GM21526 (cell line): Measurements from ENCODE around the gene AMPD3.

Experiments
- ATAC-seq: cut with Tn5 transposase; IDR thresholded peaks from one replicate; pipeline ENCODE4 v1.9.1; 2021; ENCODE audit warnings: moderate library complexity; ENCODE audit not compliant: unreplicated experiment, low FRiP score

AMPD3 gene

GRCh38 chr11:10500757-10501684 lies 46.0 kb downstream of the AMPD3 start:
- ATAC-seq: no peak

DNA sequence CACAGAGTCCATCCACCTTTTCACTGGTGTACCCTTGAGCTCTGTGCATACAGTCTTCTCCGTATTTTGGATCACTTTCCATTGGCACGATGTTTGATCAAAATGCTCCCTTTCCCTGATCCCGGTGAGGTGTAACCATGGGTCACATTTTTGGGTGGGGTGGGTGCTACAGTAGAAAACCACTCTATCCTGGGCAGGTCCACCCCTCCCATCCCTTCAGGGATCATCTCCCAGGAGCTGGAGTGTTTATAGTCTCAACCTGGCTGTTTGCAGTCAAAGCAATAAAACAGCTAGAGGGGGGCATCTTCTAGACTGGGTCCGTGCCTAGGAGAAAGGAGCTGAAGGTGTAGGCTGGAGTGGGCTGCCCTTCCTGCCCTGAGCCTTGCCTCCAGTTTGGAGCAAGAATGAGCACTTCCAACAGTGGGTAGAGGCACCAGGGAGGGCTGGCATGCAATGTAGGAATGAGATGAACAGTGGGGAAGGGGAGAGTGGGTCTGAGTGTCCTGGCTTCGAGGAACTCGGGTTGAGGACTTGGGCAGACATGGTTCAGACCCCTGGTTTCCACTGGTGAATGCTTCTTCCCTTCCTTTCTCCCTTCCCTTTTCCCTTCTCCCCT lies 47.1 kb downstream of the AMPD3 start:
- ATAC-seq: no peak

GRCh38 chr11:10502770-10503169 lies 47.7 kb downstream of the AMPD3 start:
- ATAC-seq: no peak

DNA sequence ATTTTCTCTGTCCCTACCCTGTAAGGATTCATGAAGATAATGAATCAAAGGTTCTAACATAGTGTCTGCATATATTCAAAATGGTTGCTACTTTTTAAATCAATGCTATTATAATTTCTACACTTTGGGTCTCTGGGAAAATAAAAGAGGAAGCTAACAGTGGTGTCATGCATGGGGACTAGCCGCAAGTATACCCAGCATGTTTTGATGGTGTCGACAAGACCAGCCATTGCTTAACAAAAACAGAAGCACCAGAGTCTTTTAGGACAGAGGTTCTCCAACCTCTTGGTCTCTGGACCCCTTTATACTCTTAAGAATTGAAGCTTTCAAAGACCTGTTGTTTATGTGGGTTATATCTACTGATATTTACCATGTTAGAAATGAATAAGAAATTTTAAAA lies 48.2 kb downstream of the AMPD3 start:
- ATAC-seq: no peak

DNA sequence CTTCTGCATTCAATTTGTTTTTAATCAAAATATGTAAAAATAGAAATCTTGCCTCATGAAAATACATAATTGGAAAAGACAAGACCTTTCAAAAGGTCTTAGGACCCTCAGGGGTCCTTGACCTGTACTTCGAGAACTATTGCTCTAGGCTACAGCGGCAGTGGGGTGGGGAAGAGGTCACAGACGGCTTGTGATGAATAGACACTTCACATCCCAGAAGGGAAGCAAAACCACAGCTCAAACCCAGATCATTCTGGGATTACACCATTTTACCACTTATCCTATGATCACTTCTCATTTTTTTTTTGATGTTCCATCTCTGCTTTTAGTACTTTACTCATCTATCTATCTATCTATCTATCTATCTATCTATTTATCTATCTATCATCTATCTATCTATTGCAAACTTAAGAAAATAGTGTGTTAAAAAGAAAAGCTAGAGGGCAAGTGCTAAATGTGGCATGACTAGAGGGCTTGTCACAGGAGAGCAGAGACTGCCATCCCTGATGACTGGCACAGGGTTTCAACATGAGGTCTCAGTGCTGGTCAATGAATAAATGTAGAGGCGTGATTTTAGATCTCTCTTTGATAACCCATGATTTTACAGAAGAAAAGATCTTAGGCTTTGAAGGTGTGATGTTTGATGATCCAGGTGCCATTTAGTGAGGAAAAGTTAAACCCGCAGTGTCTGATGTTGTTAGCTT lies 48.9 kb downstream of the AMPD3 start:
- ATAC-seq: no peak

- ATAC-seq: no peak
These were observed 49.4 kb downstream of the AMPD3 start for GRCh38 chr11:10504490-10504889.

DNA sequence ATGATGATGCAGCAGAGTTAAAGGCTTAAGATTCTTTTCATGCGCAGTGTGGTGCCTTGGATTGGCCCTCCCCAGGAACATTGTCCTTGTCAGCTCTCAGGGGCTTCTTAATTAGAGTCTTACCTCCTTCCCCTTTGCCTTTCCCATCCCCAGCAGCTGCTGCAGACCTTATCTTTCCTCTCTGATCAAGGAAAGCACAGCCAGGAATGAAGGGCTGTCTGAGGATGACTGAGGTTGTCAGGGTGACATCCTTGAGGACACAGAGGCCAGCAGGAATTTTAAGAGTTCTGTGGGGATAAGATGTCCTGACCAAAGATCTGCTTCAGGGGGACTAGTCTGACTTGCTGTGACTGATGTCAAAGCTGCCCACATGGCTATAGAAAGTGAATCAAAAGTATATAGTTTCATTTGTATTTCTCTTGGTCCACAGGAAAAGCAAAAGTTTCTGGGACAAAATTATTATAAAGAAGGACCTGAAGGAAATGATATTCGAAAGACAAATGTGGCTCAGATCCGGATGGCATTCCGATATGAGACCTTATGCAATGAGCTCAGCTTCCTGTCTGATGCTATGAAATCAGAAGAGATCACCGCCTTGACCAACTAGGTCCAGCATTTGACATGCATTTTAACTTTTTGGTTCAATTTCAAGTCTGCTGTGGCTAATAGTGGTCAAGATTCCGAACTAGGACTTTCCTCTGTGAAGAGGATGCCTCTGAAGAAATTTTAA lies 50.4 kb downstream of the AMPD3 start:
- no peak for ATAC-seq

DNA sequence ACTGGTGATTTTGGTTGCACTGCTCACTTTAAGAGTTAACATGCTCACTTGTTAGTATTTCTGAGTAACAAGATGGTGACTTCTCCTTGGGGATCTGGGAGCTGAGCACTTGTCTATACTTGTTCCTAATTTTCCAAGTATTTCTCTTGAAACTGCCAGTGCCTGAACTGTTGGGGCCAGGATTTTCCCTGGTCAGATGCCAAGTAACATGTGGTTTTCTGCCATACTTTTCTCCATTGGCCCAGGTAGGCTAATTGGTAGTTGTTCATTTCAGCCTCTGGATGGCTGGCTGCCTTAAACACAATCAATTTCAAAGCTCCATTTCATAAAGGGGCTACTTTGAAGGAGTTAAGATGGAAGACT lies 50.9 kb downstream of the AMPD3 start:
- ATAC-seq: no peak

DNA sequence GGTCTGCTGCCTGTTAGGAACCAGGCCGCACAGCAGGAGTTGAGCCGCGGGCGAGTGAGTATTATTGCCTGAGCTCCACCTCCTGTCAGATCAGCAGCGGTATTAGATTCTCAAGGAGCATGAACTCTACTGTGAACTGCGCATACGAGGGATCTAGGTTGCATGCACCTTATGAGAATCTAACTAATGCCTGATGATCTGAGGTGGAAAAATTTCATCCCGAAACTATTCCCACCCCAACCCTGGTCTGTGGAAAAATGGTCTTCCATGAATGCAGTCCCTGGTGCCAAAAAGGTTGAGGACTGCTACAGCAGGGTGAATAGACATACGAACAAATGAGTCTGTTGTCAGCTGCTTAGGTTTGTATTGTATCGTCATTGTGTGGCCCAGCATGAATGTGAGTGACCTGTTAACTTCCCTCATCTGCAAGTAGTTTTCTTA lies 56.1 kb downstream of the AMPD3 start:
- ATAC-seq: no peak

- ATAC-seq: no peak
These were observed 59.1 kb downstream of the AMPD3 start for GRCh38 chr11:10514202-10514601.

DNA sequence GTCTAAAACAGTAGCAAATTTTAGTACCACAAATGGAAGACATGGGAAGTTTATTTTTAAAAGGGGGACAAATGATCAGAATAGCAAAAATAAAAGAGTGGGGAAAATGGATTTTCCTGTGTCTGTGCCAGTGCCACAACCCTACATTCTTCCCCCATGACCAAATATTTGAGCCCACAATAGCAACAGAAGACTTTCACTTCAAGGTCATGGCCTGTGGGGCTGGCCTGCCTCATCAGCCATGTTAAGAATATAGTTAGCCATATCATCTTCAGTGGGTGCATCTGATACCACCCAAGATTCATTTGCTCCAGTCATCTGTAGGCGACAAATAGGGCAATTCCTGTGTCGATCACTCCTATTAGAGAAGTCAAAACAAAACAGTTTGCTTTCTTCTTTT lies 59.6 kb downstream of the AMPD3 start:
- no peak for ATAC-seq

DNA sequence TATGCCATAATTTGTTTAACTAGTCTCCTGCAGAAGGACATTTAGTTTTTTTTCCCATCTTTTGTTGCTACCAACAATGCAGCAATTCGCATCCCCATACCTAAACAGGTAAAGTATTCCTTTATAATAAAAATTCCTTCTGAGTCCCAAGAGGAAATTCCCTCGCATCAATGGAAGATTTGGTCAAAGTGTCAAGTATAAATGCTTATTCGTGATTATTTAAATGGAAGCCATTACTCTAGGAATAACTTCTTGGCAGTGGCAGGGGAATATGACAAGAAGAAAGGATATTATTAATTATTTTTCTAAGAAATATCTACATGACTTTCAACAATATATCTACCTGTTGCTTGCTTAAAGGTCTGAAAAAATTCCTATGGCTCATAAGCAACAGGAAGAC lies 60.4 kb downstream of the AMPD3 start:
- no peak for ATAC-seq

GRCh38 chr11:10518123-10518522 lies 63.1 kb downstream of the AMPD3 start:
- no peak for ATAC-seq

DNA sequence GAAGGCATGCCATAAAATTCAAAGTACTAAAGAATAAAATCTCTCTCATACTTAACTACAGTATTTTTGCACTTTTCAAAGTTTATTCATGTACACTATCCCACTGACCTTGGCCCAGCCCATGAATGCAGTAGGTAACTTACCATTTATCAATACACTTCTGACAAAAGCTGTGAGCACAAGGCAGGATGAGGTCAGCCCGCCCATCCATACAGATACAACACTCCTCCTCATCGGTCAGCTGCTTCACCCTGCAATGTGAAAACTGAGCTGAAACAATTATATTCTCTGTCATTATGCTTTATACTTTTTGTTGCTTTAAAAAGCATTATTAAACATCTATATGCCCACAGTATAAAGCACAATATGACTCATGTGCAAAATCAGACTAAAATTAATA lies 63.8 kb downstream of the AMPD3 start:
- no peak for ATAC-seq

- no peak for ATAC-seq
These were observed 64.6 kb downstream of the AMPD3 start for GRCh38 chr11:10519630-10520029.

- no peak for ATAC-seq
These were observed 65.5 kb downstream of the AMPD3 start for GRCh38 chr11:10520562-10520961.

DNA sequence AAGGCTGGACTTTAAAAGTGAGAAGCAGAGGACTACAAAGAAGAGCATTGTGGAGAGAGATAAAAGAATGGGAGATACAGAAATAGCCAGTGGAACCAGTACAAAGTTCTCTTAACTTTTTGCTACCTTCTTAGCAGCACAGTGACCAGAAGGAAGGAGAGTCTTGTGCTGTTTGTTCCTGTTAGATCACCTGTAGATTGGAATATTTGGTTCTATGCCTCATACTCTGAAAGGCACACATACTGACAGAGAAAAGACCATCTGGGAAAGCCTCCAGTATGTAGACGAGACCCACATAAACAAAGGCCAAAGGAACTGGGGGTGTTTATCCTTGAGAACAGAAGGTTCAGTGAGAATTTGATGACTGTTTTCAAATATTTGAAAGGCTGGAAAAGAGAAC lies 67.2 kb downstream of the AMPD3 start:
- no peak for ATAC-seq

DNA sequence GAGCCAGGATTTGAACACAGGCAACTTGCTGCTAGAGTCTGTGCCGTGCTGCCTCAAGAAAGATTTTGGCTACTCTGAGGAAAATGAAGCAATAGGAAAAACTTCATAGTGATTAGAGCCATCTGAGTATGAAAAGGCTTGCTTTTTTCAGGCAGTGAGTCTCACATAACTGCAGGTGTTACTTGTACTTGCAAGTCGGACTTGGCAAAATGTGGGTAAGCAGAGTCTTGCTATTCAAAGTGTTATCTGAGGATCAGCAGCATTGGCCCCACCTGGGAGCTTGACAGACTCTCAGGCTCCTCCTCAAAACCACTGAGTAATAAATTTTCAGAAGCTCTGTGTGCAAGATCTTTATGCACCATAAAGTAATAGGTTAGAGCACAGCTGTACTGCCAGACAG lies 67.9 kb downstream of the AMPD3 start:
- ATAC-seq: no peak

DNA sequence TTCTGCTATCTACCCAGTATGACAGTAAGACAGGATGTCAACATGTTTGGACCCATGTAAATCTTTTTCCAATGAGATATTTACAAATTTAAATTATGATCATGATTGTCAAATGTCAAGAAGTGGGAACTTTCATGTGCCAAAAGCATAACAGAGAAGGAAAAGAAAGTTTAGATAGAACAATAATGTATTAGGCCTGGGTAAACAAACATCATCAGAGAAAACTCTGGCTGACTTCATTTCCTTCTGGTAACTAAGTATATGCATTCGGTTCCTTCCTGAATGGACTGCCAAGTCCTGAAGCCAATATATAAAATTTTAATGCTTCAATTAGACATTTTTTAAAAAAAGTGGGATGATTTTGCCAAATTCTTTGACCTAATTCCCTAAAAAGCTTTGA lies 69.4 kb downstream of the AMPD3 start:
- ATAC-seq: no peak

DNA sequence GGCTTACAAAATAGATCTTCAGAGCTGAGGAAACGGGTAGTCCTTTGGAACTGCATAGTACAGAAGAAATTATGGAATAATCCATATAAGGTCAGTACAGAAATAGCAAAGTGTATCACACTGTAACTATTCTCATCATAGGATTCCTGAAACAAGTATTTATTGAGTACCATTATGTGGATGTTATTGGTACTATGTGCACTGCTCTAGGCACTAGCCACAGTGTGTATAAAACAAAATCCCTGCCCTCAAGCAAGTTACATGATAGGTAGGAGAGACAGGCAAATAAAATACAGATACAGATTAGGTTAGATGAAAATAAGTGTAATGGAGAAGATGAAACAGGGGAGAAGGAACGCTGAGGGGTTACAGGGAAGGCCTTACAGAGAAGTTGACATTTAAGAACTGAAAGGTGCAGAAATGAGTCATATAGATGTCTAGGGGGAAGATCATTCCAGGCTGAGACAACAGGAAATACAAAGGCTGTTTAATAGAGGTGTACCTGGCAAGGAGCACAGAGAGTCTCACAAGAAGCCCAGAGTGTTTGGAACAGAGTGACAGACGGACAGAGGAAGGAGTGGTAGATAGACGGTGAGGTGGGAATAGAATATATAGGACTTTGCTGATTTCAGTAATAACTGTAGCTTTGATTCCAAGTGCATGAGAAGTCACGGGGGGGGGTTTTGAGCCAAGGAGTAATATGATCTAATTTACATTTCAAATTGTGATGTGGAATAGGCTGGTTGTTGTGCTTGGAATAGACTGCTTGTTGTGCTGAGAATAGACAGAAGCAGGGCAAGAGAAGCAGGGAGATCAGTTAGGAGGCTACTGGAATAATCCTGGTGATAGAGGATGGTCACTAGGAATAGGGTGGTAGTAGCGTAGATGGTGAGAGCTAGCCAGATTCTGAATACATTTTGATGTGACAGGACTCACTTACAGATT lies 72.2 kb downstream of the AMPD3 start:
- ATAC-seq: no peak
